Medulla oblongata (tissue), 1 donor: ENCODE measurements around the gene ITGA1.

ENCODE experiments used
- DNase-seq: peaks from one replicate; pipeline ENCODE4 v3.0.0-alpha.2; 2015; ENCODE audit errors: extremely low spot score

ITGA1 gene

GRCh38 chr5:52998552-52999313, 211.0 kb downstream of the ITGA1 start:
- no peak for DNase-seq

DNA sequence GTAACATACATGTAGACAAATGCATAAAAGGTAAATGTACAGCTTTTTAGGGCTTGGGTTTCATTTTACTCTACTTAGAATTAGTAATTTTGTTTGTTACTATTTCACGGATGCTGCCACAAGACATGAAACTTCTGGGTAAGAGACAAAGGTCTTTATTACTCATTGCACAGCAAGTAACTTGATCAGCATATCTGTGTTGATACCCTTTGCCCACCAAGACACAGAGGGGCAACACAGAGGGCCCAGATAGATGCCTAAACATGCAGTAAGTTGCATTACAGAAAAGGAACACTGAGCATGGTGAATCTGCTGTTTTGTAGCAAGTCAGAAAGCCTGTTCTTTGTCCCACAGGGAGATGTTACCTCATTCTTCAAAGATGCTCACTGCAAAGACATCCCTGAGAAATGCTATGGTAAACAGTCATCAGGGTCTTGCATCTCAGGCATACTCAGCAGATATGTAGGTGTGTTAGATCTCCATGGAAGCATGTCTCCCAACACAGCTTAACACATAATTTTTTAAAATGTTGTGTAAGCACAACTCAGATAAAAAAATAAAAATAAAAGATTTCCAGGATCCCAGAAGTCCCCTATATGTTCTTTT, 211.7 kb downstream of the ITGA1 start:
- DNase-seq = no peak

DNA sequence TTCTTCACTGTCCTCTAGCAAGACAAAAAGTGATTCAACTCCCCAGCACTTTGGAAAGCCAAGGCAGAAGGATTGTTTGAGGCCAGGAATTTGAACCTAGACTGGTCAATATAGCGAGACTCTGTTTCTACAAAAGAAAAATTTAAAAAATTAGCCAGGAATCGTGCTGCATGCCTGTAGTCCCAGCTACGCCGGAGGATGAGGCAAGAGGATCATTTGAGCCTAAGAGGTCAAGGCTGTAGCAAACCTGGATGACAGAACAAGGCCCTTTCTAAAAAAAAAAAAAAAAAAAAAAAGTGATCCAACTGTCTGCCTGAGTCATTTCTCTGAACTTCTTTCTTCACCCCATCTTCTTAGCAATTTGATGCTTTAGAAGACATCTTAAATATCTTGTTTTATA, 213.8 kb downstream of the ITGA1 start:
- no peak for DNase-seq

- DNase-seq = no peak
Measured at GRCh38 chr5:53002491-53002890, 214.8 kb downstream of the ITGA1 start.

GRCh38 chr5:53003144-53003543, 215.4 kb downstream of the ITGA1 start:
- DNase-seq = no peak

DNA sequence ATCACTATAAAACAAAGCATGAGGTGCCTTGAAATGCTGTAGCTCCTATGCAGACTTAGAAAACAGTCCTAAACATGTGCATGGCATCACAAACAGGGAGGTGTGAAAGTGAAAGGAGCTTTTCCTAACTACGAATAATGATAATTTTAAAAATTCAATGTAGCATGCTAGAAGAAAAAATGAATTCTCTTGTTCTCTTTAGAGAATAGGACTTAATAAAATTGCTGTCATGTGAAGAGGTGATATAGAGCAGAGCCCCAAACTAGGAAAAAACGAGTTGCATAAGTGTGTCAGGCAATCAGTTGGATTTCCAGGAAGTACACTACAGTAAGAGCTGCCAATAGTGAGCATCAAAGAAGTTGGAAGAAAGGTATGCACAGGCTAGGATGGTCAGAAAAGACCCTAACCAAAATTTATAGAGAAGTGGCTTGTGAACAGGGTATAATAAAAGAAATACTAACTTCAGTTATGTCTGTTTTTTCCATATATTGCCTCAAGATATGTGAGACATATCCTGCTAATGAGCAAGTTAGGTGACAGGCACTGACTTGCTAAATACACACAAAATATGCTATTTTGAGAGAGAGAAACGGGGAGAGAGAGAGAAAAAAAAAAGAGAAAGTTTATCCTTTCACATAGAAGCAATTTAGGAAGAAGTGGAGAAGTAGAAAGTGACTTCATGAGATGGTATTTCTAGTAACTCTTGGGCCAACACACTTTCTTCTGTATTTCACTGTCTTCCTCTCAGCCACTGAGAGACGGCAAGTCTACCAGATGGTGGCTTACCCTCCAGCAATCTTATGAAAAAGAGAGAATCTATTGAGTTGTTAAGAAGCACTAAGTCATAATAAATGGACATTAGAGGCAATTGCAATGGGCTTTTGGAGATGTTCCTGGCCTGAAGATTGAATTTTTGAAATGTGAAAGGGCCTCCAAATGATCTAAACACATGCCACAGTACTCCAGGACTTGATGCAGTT, 219.5 kb downstream of the ITGA1 start:
- no peak for DNase-seq

GRCh38 chr5:53008751-53009150, 221.0 kb downstream of the ITGA1 start:
- DNase-seq = no peak
